LHCN-M2 (cell line): Measurements from ENCODE around the gene AIFM3. TPM values are rescaled to one million over a fixed set of nuclear protein-coding genes. Genes with fewer than 3 reads are reported as not detected.

Experiments used
- DNase-seq: peaks from one replicate; pipeline ENCODE4 v3.0.0-alpha.2; 2012; ENCODE audit warnings: low read depth
- total RNA-seq: library from RNA; depleted of rRNA; stranded (reverse); fragments of >200 nt; gene quantifications from 2 replicates; pipeline ENCODE4 v1.2.3, GENCODE V29; 2014; rRNA removed

Gene AIFM3
- total RNA-seq, 1 experiment from 2014 or later: not detected

DNA sequence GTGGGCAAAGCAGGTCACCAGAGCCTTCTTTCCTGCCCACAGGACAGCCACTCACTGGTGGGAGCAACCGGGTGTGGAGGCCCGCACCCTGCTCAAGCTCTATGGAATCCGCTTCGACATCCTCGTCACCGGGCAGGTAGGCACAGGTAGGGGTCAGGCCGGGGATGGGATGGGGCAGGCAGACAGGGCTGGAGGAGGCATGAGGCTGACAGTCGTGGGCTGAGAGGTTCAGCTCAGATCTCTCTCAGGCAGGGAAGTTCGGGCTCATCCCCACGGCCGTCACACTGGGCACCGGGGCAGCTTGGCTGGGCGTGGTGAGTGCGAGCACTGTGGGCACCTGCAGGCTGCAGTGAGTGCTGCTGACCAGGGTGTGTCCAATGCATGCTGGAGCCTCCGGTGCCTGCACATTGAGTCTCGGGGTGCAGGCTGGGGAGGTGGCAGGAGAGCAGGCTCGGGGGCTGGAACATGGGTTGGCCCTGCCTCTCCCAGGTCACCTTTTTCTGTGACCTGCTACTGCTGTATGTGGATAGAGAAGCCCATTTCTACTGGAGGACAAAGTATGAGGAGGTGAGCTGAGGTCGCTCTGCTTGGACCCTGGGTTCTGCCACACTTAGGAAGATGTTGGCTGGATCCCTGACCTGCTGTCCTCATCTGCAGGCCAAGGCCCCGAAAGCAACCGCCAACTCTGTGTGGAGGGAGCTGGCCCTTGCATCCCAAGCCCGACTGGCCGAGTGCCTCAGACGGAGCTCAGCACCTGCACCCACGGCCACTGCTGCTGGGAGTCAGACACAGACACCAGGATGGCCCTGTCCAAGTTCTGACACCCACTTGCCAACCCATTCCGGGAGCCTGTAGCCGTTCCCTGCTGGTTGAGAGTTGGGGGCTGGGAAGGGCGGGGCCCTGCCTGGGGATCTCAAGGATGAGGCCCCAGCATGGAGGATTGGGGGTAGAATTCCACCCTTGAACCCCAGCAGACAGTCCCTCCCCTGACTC, 59.0 kb downstream of the AIFM3 start:
- DNase-seq: no peak

- DNase-seq: peak; percentile 52
Measured at GRCh38 chr22:21026783-21027692, 60.0 kb downstream of the AIFM3 start.

DNA sequence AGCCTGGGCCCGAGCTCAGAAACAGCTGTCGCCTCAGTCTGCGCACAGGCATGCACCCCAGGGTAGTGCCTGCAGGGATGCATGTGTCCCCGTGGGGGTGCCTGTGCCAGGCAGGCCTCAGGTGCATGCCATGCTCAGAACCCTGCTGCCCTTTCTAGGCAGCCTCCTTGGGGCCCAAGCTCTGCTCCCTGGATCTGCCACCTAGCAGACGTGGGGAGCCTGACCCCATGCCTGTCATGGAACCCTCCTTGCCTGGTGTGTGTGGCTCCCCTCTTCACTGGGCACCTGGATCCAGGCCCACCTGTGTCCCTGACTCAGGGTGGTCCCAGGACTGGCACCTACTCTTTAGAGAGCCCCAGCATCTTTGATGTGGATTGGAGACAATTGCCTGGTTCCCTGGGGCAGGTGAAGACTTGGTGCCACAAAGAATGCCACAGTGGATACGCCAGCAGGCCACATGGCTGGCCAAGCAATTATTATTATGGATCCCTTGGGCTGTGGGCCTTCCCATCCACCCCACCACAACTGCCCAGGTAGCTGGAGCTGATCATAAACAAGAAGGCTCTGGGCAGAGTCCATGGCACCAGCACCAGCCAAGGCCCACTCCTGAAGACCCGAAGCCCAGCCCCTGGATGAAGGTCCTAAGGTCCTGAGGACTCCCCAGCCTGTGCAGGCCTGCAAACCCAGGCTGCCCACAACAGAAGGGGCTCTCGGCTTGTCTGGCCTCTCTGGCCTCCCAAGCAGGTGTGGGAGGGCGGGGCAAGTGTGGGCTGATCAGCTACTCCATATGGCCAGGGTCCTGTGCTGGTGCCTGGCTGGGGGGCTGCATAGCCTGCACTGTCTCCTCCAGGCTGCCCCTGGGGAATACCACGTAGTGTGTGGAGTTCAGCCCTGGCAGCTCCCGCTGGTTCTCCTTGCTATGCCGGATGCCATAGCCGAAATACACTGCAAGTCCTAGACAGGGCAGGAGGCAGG, 61.5 kb downstream of the AIFM3 start:
- no peak for DNase-seq

- DNase-seq: no peak
Measured at GRCh38 chr22:21029486-21030025, 62.5 kb downstream of the AIFM3 start.

- DNase-seq: no peak
Measured at GRCh38 chr22:21030032-21030431, 63.0 kb downstream of the AIFM3 start.

Other genes starting within 250 kb of the AIFM3 start
- 0.13 and 0.17 TPM in 2 replicates for gene SERPIND1, start 193.1 kb upstream of the AIFM3 start, total RNA-seq
- gene PI4KA, start 108.4 kb upstream of the AIFM3 start, total RNA-seq: 28.4 and 40.0 TPM in 2 replicates
- gene SNAP29, start 108.2 kb upstream of the AIFM3 start, total RNA-seq: 14.7 and 14.9 TPM in 2 replicates
- gene CRKL, start 49.8 kb upstream of the AIFM3 start, total RNA-seq: 46.2 and 50.0 TPM in 2 replicates
- gene LZTR1, start 15.0 kb downstream of the AIFM3 start, total RNA-seq: 57.6 and 64.1 TPM in 2 replicates
- 73.7 and 79.7 TPM in 2 replicates for gene THAP7, start 34.9 kb downstream of the AIFM3 start, total RNA-seq
- 51.2 and 63.5 TPM in 2 replicates for gene P2RX6, start 47.9 kb downstream of the AIFM3 start, total RNA-seq
- 0.06 and 0.40 TPM in 2 replicates for gene SLC7A4, start 65.3 kb downstream of the AIFM3 start, total RNA-seq
- gene LRRC74B, start 78.7 kb downstream of the AIFM3 start, total RNA-seq: 0.11 and 0.13 TPM in 2 replicates